Fibroblast of the aortic adventitia (primary cell): Measurements from ENCODE around the gene AKIRIN1. TPM values are rescaled to one million over a fixed set of nuclear protein-coding genes. Genes with fewer than 3 reads are reported as not detected.
"Not testable (repeated sequence)": the region's sequence is repeated elsewhere in the genome, so short reads cannot be mapped to it uniquely, and the experiment has no call there.

Source experiments
- DNase-seq: peaks from one replicate; pipeline ENCODE4 v3.0.0-alpha.2; 2010; ENCODE audit warnings: low read depth
- H3K4me3 ChIP-seq: 2 replicates; pipeline ENCODE4 v1.5.1; 2011; ENCODE audit warnings: low read depth, mild to moderate bottlenecking, control low read depth, low read length, moderate library complexity
- CTCF ChIP-seq: IDR thresholded peaks from 2 replicates; pipeline ENCODE4 v1.5.1; 2011; ENCODE audit warnings: mild to moderate bottlenecking, low read length, control low read depth, inconsistent platforms; ENCODE audit not compliant: insufficient read depth
- small RNA-seq: library from RNA; depleted of rRNA; stranded (forward); fragments of <200 nt; gene quantifications from one replicate; pipeline ENCODE3, GENCODE V24; 2012
- total RNA-seq: library from RNA; depleted of rRNA; stranded (reverse); fragments of >200 nt; gene quantifications from 2 replicates; pipeline ENCODE4 v1.2.3, GENCODE V29; 2012; ENCODE audit warnings: low replicate concordance

Gene AKIRIN1
- total RNA-seq, 1 donor = 33.6 TPM

- peak; percentile 95 for DNase-seq
- TF ChIP-seq CTCF = no peak
- no peak overlapping the region for H3K4me3 ChIP-seq
These were observed 56.5 kb downstream of the AKIRIN1 start for GRCh38 chr1:39047374-39048229.

GRCh38 chr1:39048745-39049370 is 57.8 kb downstream of the AKIRIN1 start:
- no peak for TF ChIP-seq CTCF
- DNase-seq = peak; percentile 38
- H3K4me3 ChIP-seq = no peak overlapping the region

- DNase-seq = no peak
- no peak for TF ChIP-seq CTCF
- H3K4me3 ChIP-seq = no peak overlapping the region
These were observed 58.9 kb downstream of the AKIRIN1 start for GRCh38 chr1:39050001-39050400.

- DNase-seq, H3K4me3 ChIP-seq: not testable (repeated sequence)
- TF ChIP-seq CTCF = peak; percentile 1
These were observed 60.2 kb downstream of the AKIRIN1 start for GRCh38 chr1:39051193-39051850.

- TF ChIP-seq CTCF = no peak
- DNase-seq = no peak
- no peak overlapping the region for H3K4me3 ChIP-seq
These were observed 60.9 kb downstream of the AKIRIN1 start for GRCh38 chr1:39051956-39052355.

- DNase-seq, H3K4me3 ChIP-seq: not testable (repeated sequence)
These were observed 64.2 kb downstream of the AKIRIN1 start for GRCh38 chr1:39055213-39055710.

Small RNAs within 50 kb of the gene (small RNA-seq; reads per million reads assigned to genes)
- gene RF00019 = not detected

Other genes starting within 250 kb of the AKIRIN1 start
- 44.4 and 56.8 TPM in 2 replicates for gene RRAGC, start 131.5 kb upstream of the AKIRIN1 start, total RNA-seq
- 8.9 and 10.5 TPM in 2 replicates for gene MYCBP, start 117.9 kb upstream of the AKIRIN1 start, total RNA-seq
- gene GJA9, start 109.7 kb upstream of the AKIRIN1 start, total RNA-seq = 0.09 TPM in 1 of 2 replicates, not detected in the other
- gene RHBDL2, start 49.4 kb upstream of the AKIRIN1 start, total RNA-seq = 0.81 TPM in 1 of 2 replicates, not detected in the other
- 365 and 456 TPM in 2 replicates for gene NDUFS5, start 35.1 kb downstream of the AKIRIN1 start, total RNA-seq
- gene MACF1, start 213.4 kb downstream of the AKIRIN1 start, total RNA-seq = 284 and 368 TPM in 2 replicates